GM10248 (cell line): Measurements from ENCODE around the gene SIGLEC5.

ENCODE experiments used
- CTCF ChIA-PET: fragments of 300-600 bp; sonication (Branson Sonifier 250); formaldehyde crosslinking; extraction: SDS; loops from one replicate; lab custom pipeline; 2021; ENCODE audit warnings: antibody characterized with exemption; lab: Yijun Ruan, JAX
- POLR2A ChIA-PET: fragments of 350-650 bp; sonication (Branson Sonifier 250); formaldehyde crosslinking; extraction: SDS; loops from one replicate; lab custom pipeline; 2020; ENCODE audit warnings: antibody characterized with exemption; lab: Yijun Ruan, JAX
- DNase-seq: peaks from one replicate; pipeline ENCODE4 v3.0.0; 2012; ENCODE audit errors: extremely low spot score
- TF ChIP-seq, protein P1 (sequence below): IDR thresholded peaks from 2 replicates; pipeline ENCODE4 v1.5.1; 2012; ENCODE audit warnings: mild to moderate bottlenecking, low read depth; ENCODE audit errors: extremely low read depth, missing control alignments, control extremely low read depth

Gene SIGLEC5

DNA sequence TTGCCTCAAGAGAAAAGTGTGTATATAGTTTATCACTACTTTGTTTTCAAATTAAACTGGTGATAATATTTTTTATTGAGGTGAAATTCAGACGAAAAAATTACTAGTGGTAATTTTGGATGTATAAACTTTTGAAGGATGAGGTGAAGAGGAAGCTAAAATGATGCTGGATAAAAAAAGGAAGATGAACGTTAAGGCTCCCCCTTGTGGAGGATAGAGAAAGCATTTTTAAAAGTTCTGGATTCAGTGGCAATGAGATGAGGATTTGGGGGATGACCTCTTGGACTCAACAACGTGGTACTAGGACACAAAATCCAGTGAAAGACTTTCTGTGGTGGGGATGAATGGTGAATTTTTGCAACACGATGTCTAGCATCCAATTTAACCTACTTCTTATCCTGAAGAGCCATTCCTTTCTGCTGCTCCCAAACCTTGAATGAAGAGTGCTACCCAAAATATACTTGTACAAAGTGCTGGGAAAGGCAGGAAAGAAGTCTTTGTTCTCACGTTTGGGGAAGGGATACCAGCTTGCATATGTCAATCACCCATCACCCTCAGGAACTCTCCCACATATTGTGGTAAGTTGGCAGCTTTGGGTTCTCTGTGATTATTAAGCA, 7.3 kb upstream of the SIGLEC5 start:
- TF ChIP-seq, protein P1, sequence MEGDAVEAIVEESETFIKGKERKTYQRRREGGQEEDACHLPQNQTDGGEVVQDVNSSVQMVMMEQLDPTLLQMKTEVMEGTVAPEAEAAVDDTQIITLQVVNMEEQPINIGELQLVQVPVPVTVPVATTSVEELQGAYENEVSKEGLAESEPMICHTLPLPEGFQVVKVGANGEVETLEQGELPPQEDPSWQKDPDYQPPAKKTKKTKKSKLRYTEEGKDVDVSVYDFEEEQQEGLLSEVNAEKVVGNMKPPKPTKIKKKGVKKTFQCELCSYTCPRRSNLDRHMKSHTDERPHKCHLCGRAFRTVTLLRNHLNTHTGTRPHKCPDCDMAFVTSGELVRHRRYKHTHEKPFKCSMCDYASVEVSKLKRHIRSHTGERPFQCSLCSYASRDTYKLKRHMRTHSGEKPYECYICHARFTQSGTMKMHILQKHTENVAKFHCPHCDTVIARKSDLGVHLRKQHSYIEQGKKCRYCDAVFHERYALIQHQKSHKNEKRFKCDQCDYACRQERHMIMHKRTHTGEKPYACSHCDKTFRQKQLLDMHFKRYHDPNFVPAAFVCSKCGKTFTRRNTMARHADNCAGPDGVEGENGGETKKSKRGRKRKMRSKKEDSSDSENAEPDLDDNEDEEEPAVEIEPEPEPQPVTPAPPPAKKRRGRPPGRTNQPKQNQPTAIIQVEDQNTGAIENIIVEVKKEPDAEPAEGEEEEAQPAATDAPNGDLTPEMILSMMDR, result peak; percentile 49
- POLR2A ChIA-PET, result interaction anchor here (0.5 kb wide), 1 partner anchor 174 kb away, joined by 5 read pairs; no protein-coding TSS in a partner anchor
- CTCF ChIA-PET, result interaction anchor here (0.7 to 2.4 kb wide), 16 partner anchors 10 to 164 kb away, joined by 3 to 10 read pairs (median 4); no protein-coding TSS in a partner anchor
- DNase-seq, result no peak

- POLR2A ChIA-PET, result no interaction called here
- CTCF ChIA-PET, result interaction anchor here (0.7 to 1.3 kb wide), 3 partner anchors 18 to 159 kb away, joined by 3 to 5 read pairs (median 3); no protein-coding TSS in a partner anchor
- no peak for DNase-seq
- TF ChIP-seq, protein P1, result no peak
Observed at GRCh38 chr19:51632126-51632525, 1.9 kb upstream of the SIGLEC5 start.

- ChIA-PET POLR2A (no interaction called here), CTCF (no interaction called here)
- DNase-seq, result no peak
- TF ChIP-seq, protein P1, result no peak
Observed at GRCh38 chr19:51628153-51628939, 1.9 kb downstream of the SIGLEC5 start.

DNA sequence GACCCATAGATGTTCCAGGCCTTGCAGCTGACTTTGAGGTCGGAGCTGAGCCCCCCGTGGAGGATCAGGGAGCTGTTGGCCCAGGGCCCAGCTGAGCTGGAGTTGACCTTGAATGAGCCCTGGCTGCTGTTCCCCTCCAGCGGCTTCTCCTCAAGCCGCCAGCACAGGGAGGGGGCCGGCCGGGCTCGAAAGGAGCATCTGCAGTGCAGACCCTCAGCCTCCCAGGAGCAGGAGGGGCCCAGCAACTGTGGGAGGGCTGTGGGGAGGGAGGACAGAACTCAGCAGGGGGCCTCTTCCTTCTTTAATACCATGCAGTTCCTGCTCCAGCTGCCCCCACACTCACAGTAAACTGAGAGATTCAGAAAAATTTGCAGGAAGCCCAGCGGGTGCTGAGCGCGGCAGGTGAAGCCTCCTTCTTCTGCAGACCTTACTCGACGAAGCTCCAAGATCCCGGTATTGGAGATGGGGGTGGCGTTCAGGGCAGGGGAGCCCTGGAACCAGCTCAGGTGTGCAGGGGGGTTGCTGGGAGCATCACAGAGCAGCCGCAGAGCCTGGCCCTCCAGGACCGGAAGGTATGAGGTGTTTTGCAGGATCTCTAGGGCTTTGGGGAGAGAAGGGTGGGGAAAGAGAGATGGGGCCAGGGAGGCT, 2.6 kb downstream of the SIGLEC5 start:
- TF ChIP-seq, protein P1, result no peak
- DNase-seq, result no peak
- ChIA-PET CTCF (interaction anchor here (1.7 kb wide), 1 partner anchor 8 kb away, joined by 6 read pairs; no protein-coding TSS in a partner anchor), POLR2A (no interaction called here)

- TF ChIP-seq, protein P1, result no peak
- CTCF ChIA-PET, result interaction anchor here (1.7 kb wide), 1 partner anchor 9 kb away, joined by 6 read pairs; no protein-coding TSS in a partner anchor
Observed at GRCh38 chr19:51626675-51627074, 3.5 kb downstream of the SIGLEC5 start.

DNA sequence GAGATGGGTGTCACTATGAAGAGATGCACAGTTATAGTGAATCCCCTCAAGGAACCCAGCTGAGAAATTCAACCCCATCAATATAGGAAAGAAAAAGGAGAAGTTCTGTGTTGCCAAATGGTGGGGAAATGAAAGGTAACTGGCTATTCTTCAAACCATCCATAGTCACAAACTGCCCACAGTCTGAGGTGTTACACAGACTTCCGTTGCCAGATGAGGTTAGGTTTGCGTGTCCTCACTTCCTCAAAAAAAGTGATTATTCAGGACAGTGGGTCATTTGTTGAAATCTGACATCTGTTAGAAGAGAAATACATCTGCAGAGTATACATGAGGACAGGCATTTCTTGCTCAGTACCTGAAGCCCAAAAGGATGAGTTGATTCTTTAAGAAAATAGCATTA, 9.0 kb downstream of the SIGLEC5 start:
- TF ChIP-seq, protein P1, result no peak
- POLR2A ChIA-PET, result no interaction called here
- peak; percentile 77 for DNase-seq
- CTCF ChIA-PET, result interaction anchor here (1.0 to 1.6 kb wide), 4 partner anchors 9 to 57 kb away, joined by 3 to 5 read pairs (median 4); partner anchors contain the start of gene SIGLEC5

More at GRCh38 chr19:51626675-51627074, 3.5 kb downstream of the SIGLEC5 start:
- DNase-seq, result no peak
- POLR2A ChIA-PET, result no interaction called here
